ENCODE results near the gene ACKR2. TPM values are rescaled to one million over a fixed set of nuclear protein-coding genes. Genes with fewer than 3 reads are reported as not detected.

The ACKR2 gene
- total RNA-seq, 4 donors from 2014 or later: 5.6 to 15.3 (median 10.7) TPM

- peaks cover 8% of the 10 kb centered on the region for H3K9me3 ChIP-seq
- H3K27ac ChIP-seq: no peak overlapping the region
These were observed 102.3 kb downstream of the ACKR2 start for GRCh38 chr3:42911551-42911950.

GRCh38 chr3:42914771-42915515, 105.7 kb downstream of the ACKR2 start:
- peaks cover 27 to 34% of the 10 kb centered on the region in 2 donors for H3K36me3 ChIP-seq
- DNase-seq: no peak
- TF ChIP-seq POLR2A (IDR thresholded peaks at IDR 0.05) (no peak), CTCF (IDR thresholded peaks at IDR 0.05) (no peak)
- no peak overlapping the region for H3K27ac ChIP-seq
- no peak overlapping the region for H3K4me3 ChIP-seq (replicated peaks in 1 of 3)
- no peaks in the 10 kb centered on the region for H3K4me1 ChIP-seq
- 97 to 98% methylated on average over 8 of the region's 8 CpGs for WGBS, 2 donors
- no peaks in the 10 kb centered on the region for H3K27me3 ChIP-seq
- intact Hi-C loops (cut with DNase I): no loop called here
- peaks cover 8% of the 10 kb centered on the region for H3K9me3 ChIP-seq

More at GRCh38 chr3:42911551-42911950, 102.3 kb downstream of the ACKR2 start:
- H3K36me3 ChIP-seq: peaks cover 27 to 34% of the 10 kb centered on the region in 2 donors
- H3K27me3 ChIP-seq: no peaks in the 10 kb centered on the region
- TF ChIP-seq POLR2A (IDR thresholded peaks at IDR 0.05): no peak
- no peak for TF ChIP-seq CTCF (IDR thresholded peaks at IDR 0.05)
- intact Hi-C loops (cut with DNase I): no loop called here
- H3K4me3 ChIP-seq (replicated peaks in 1 of 3): no peak overlapping the region
- 96 to 99% methylated on average over 2 of the region's 2 CpGs for WGBS, 2 donors
- peaks cover 5 to 10% of the 10 kb centered on the region in 2 donors for H3K4me1 ChIP-seq
- DNase-seq: no peak

Small RNA genes within 50 kb of the gene (small RNA-seq; reads per million reads assigned to genes)
- 0.38 reads per million for gene CCDC13

Other genes with a start within 250 kb of the ACKR2 start
- gene SEC22C, start 227.5 kb upstream of the ACKR2 start, total RNA-seq: 10 to 100 TPM; 59.9 to 66.4 (median 62.7) TPM
- 10 to 100 TPM; 16.0 to 54.0 (median 27.9) TPM for gene SS18L2, start 218.6 kb upstream of the ACKR2 start, total RNA-seq
- gene NKTR, start 208.8 kb upstream of the ACKR2 start, total RNA-seq: 100 to 1,000 TPM; 157 to 383 (median 197) TPM
- gene ZBTB47, start 155.7 kb upstream of the ACKR2 start, total RNA-seq: 10 to 100 TPM; 33.3 to 44.4 (median 42.0) TPM
- gene KLHL40, start 123.9 kb upstream of the ACKR2 start, total RNA-seq: not detected
- 10 to 100 TPM; 15.7 to 64.1 (median 32.4) TPM for gene HHATL, start 106.6 kb upstream of the ACKR2 start, total RNA-seq
- gene CCDC13, start 36.2 kb upstream of the ACKR2 start, total RNA-seq: 1 to 10 TPM; 4.0 to 7.7 (median 6.0) TPM
- gene HIGD1A, start 5.0 kb upstream of the ACKR2 start, total RNA-seq: 100 to 1,000 TPM; 171 to 217 (median 211) TPM
- not detected for gene CYP8B1, start 66.4 kb downstream of the ACKR2 start, total RNA-seq
- gene ZNF662, start 96.7 kb downstream of the ACKR2 start, total RNA-seq: 10 to 100 TPM in 2 of 4 donors, 1 to 10 TPM in 2; 8.5 to 14.2 (median 9.8) TPM
- gene GASK1A, start 169.9 kb downstream of the ACKR2 start, total RNA-seq: 1 to 10 TPM; 2.6 to 9.5 (median 8.8) TPM

Measured in thyroid gland (tissue), 4 donors.